Cerebellar cortex (tissue), 1 donor: ENCODE measurements around the gene HBM.
"Not testable (repeated sequence)": the region's sequence is repeated elsewhere in the genome, so short reads cannot be mapped to it uniquely, and the experiment has no call there.

ENCODE experiments used
- DNase-seq: peaks from one replicate; pipeline ENCODE4 v3.0.0-alpha.2; 2015; ENCODE audit warnings: low spot score

Gene HBM

DNA sequence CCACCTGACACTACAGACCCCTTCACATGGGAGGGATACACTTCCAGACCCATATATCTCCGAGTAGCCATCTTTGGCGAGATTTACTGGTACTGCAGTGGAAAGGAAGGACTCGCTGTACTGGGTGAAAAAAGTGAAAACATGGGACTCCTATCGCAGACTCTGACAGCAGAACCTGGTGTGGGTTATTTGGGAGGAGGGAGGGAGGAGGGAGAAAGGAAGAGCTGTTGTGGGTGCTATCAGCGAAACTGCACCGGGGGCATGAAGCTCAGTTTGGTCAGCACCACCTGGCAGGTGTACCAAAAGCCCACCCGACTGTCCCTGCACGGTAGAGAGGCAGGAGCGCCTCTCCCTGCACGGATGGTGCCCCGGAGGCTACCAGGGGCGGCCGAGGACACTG is 19.4 kb downstream of the HBM start:
- no peak for DNase-seq

- no peak for DNase-seq
Measured at GRCh38 chr16:185691-186090, 19.9 kb downstream of the HBM start.

GRCh38 chr16:187330-187729 is 21.6 kb downstream of the HBM start:
- DNase-seq = no peak

GRCh38 chr16:188674-189073 is 22.9 kb downstream of the HBM start:
- DNase-seq = no peak

DNA sequence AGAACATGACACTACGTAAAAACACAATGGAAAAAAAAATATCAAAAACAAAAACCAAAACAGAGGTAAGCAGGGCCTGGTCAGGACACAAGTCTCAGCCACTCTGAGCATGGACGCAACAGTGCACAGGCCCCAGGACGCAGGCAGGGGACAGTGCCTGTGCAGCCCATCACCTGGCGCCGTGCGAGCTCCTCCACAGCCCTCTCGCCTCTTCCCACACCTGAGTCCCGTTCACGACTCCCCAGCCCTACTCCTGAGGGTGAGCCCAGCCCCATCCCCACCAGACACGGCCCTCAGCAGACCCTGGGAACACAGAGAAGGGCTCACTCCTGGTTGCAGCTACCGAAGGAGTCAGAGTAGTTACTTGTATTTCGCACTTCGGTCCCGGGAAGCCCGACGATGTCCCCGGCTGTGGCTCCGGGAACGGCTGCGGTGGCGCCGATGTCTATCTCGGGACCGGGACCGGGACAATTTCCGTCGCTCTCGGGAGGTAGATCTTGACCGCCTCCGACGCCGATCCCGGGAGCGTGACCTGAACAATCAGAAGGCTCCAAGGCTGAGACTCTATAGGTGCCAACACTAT is 23.9 kb downstream of the HBM start:
- no peak for DNase-seq

DNA sequence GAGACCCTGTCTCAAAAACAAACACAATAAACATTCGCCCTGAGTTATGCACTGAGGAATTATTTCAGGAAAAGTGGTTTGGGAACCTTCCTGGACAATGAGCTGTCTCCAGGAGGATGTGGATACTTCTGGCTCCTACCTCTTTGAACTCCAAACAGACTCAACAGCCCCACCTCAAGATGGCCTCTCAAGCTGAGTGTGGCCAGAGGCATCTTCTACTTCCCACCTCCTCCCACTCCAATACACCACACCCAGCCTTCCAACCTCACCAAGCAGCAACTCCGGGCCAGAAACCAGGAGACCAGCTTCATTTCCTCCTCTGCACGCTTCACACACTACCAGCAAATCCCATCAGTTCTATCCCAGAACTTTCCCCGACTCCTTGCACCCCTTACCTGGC is 26.1 kb downstream of the HBM start:
- no peak for DNase-seq

DNA sequence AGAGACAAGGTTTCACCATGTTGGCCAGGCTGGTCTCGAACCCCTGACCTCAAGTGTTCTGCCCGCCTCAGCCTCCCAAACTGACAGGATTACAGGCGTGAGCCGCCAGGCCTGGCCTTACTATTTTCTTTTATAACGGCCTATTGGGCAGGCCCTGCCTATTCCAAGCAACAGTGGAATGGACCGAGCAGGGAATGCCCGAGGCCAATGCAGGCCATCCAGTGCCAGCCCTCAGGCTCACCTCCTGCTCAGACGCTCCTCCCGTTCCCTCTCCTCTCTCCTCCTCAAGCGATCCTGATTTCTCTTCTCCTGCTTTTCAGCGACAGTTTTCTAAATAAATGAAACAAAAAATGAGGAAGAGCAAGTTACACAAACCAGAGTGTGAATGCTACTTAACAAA is 26.9 kb downstream of the HBM start:
- no peak for DNase-seq

- no peak for DNase-seq
Measured at GRCh38 chr16:193441-193840, 27.7 kb downstream of the HBM start.

GRCh38 chr16:194516-194915 is 28.7 kb downstream of the HBM start:
- no peak for DNase-seq

DNA sequence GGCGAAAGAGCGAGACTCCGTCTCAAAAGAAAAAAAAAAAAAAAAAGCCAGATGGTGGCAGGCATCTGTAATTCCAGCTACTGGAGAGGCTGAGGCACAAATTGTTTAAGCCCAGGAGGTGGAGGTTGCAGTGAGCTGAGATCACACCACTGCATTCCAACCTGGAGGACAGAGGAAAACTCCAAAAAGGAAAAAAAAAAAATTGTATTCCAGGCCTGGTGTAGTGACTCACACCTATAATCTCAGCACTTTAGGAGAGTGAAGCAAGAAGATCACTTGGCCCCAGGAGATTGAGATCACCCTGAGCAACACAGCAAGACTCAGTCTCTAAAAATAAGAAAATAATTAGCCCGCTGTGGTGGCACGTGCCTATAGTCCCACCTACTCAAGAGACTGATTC is 34.6 kb downstream of the HBM start:
- DNase-seq = no peak

- DNase-seq = no peak
Measured at GRCh38 chr16:203246-203645, 37.5 kb downstream of the HBM start.

- DNase-seq = not testable (repeated sequence)
Measured at GRCh38 chr16:204046-204445, 38.3 kb downstream of the HBM start.

DNA sequence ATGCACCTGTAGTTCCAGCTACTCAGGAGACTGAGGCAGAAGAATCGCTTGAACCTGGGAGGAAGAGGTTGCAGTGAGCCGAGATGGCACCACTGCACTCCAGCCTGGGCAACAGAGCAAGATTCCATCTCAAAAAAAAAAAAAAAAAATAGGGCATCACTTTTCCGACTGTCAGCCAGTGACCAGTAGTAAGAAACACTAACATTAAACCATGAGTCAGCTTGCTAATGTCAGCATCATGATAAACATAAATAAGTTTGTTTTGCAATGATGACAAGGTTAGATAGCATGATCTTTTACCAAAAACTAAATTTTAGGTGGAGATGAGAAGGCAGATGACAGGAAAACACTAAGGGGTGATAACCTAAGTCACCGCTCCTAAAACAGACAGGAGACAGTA is 43.6 kb downstream of the HBM start:
- not testable (repeated sequence) for DNase-seq

DNA sequence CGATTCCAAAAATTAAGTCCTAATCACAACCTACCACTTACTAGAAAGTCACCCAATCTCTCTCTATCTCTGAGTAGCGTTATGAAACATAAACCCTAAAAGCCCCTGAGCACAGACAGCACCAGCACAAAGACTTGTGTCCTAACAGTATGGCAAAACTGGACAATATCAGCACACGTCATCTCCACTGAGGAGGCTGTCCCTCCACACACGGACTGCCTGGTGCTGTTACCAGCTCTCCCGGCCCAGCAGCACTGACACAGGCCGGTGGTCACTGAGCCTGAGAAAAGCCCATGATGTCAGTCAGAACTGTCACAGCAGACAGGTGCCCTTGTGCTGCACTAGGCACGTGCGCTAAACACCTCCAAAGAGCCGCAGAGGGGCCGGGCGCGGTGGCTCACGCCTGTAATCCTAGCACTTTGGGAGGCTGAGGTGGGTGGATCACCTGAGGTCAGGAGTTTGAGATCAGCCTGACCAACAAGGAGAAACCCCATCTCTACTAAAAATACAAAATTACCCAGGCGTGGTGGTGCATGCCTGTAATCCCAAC is 45.9 kb downstream of the HBM start:
- DNase-seq = not testable (repeated sequence)

GRCh38 chr16:212999-213398 is 47.2 kb downstream of the HBM start:
- no peak for DNase-seq
